ENCODE data around the gene ATP2A3. TPM values are rescaled to one million over a fixed set of nuclear protein-coding genes. Genes with fewer than 3 reads are reported as not detected.
"Not testable (repeated sequence)": the region's sequence is repeated elsewhere in the genome, so short reads cannot be mapped to it uniquely, and the experiment has no call there.

The ATP2A3 gene
- total and polyA plus RNA-seq, 8 donors = 17.8 to 67.7 (median 42.3) TPM

- H3K9me3 ChIP-seq = no peaks in the 10 kb centered on the region
- no peak overlapping the region for H3K4me3 ChIP-seq
- WGBS, 2 donors = 96 to 100% methylated on average over 17 of the region's 17 CpGs
- FAIRE-seq (no peak), ATAC-seq (no peak), DNase-seq (no peak)
- no peak for TF ChIP-seq CTCF (IDR thresholded peaks at IDR 0.05)
- H3K27me3 ChIP-seq = no peaks in the 10 kb centered on the region
- no peaks in the 10 kb centered on the region for H3K4me1 ChIP-seq
- H3K36me3 ChIP-seq = no peaks in the 10 kb centered on the region
- no peak overlapping the region for H3K27ac ChIP-seq
- intact Hi-C loops (cut with DNase I) = no loop called here
These were observed 13.2 kb downstream of the ATP2A3 start for GRCh38 chr17:3951003-3951402.

- Histone ChIP-seq H3K9me3 (no peaks in the 10 kb centered on the region), H3K27ac (no peak overlapping the region), H3K36me3 (no peaks in the 10 kb centered on the region), H3K4me3 (no peak overlapping the region), H3K27me3 (no peaks in the 10 kb centered on the region), H3K4me1 (no peaks in the 10 kb centered on the region)
- ATAC-seq = no peak
- DNase-seq = no peak
- TF ChIP-seq CTCF (IDR thresholded peaks at IDR 0.05) = no peak
- no peak for FAIRE-seq
- WGBS, 2 donors = 92 to 94% methylated on average over 12 of the region's 12 CpGs
- intact Hi-C loops (cut with DNase I) = no loop called here
These were observed 13.7 kb downstream of the ATP2A3 start for GRCh38 chr17:3950584-3950983.

- no peak for ATAC-seq
- DNase-seq = no peak
- 60 to 72% methylated on average over 3 of the region's 3 CpGs for WGBS, 2 donors
- H3K4me1 ChIP-seq = no peaks in the 10 kb centered on the region
- no peak for FAIRE-seq
- intact Hi-C loops (cut with DNase I) = no loop called here
- H3K36me3 ChIP-seq = no peaks in the 10 kb centered on the region
- no peaks in the 10 kb centered on the region for H3K27me3 ChIP-seq
- no peaks in the 10 kb centered on the region for H3K9me3 ChIP-seq
- no peak overlapping the region for H3K27ac ChIP-seq
- TF ChIP-seq CTCF (IDR thresholded peaks at IDR 0.05) = no peak
- no peak overlapping the region for H3K4me3 ChIP-seq
These were observed 14.8 kb downstream of the ATP2A3 start for GRCh38 chr17:3949418-3949817.

GRCh38 chr17:3948551-3948950 lies 15.7 kb downstream of the ATP2A3 start:
- FAIRE-seq; ATAC-seq; H3K36me3 ChIP-seq; intact Hi-C loops (cut with DNase I); H3K27me3 ChIP-seq; H3K4me3 ChIP-seq; H3K4me1 ChIP-seq; H3K27ac ChIP-seq; H3K9me3 ChIP-seq; DNase-seq: not testable (repeated sequence)
- 89 to 96% methylated on average over 3 of the region's 3 CpGs for WGBS, 2 donors

GRCh38 chr17:3947318-3947810 lies 16.9 kb downstream of the ATP2A3 start:
- no peak for DNase-seq
- ATAC-seq = no peak
- peaks cover 0 to 4% (median 0%) of the 10 kb centered on the region in 3 donors for H3K36me3 ChIP-seq
- no peaks in the 10 kb centered on the region for H3K27me3 ChIP-seq
- no peaks in the 10 kb centered on the region for H3K9me3 ChIP-seq
- WGBS, 2 donors = 94 to 95% methylated on average over 43 of the region's 43 CpGs
- FAIRE-seq = no peak
- no peak overlapping the region for H3K27ac ChIP-seq
- no peaks in the 10 kb centered on the region for H3K4me1 ChIP-seq
- intact Hi-C loops (cut with DNase I) = no loop called here
- H3K4me3 ChIP-seq = no peak overlapping the region
- no peak for TF ChIP-seq CTCF (IDR thresholded peaks at IDR 0.05)
